ENCODE measurements around the gene ALDH7A1. TPM values are rescaled to one million over a fixed set of nuclear protein-coding genes. Genes with fewer than 3 reads are reported as not detected.

Gene ALDH7A1
- total and polyA plus RNA-seq, 3 donors from 2014 or later: 50.0 to 68.3 (median 57.2) TPM

DNA sequence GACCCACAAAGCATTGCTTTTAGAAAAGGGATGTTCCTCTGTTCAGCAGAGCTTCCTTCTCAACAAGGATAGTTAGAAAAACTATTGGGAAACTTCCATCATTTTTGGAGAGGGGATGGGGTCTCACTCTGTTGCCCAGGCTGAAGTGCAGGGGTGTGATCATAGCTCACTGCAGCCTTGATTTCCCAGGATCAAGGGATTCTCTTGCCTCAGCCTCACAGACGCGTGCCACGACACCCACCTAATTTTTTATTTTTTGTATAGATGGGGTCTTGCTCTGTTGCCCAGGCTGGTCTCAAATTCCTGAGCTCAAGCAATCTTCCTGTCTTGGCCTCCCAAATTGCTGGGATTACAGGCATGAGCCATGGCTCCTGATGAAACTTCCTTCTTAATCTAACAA is 40.6 kb upstream of the ALDH7A1 start:
- Histone ChIP-seq H3K27ac (no peak overlapping the region), H3K36me3 (ENCODE audit: low read depth, missing control alignments) (no peaks in the 10 kb centered on the region), H3K9me3 (no peaks in the 10 kb centered on the region), H3K4me1 (no peaks in the 10 kb centered on the region), H3K4me3 (no peak overlapping the region), H3K27me3 (no peaks in the 10 kb centered on the region)
- DNase-seq: no peak
- TF ChIP-seq, protein P1, sequence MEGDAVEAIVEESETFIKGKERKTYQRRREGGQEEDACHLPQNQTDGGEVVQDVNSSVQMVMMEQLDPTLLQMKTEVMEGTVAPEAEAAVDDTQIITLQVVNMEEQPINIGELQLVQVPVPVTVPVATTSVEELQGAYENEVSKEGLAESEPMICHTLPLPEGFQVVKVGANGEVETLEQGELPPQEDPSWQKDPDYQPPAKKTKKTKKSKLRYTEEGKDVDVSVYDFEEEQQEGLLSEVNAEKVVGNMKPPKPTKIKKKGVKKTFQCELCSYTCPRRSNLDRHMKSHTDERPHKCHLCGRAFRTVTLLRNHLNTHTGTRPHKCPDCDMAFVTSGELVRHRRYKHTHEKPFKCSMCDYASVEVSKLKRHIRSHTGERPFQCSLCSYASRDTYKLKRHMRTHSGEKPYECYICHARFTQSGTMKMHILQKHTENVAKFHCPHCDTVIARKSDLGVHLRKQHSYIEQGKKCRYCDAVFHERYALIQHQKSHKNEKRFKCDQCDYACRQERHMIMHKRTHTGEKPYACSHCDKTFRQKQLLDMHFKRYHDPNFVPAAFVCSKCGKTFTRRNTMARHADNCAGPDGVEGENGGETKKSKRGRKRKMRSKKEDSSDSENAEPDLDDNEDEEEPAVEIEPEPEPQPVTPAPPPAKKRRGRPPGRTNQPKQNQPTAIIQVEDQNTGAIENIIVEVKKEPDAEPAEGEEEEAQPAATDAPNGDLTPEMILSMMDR (IDR thresholded peaks at IDR 0.05): no peak
- TF ChIP-seq POLR2A (IDR thresholded peaks at IDR 0.05): no peak
- WGBS, 2 donors: 96 to 100% methylated on average over 3 of the region's 3 CpGs
- intact Hi-C loops (cut with DNase I; ENCODE audit: low total_unique reads): no loop called here

DNA sequence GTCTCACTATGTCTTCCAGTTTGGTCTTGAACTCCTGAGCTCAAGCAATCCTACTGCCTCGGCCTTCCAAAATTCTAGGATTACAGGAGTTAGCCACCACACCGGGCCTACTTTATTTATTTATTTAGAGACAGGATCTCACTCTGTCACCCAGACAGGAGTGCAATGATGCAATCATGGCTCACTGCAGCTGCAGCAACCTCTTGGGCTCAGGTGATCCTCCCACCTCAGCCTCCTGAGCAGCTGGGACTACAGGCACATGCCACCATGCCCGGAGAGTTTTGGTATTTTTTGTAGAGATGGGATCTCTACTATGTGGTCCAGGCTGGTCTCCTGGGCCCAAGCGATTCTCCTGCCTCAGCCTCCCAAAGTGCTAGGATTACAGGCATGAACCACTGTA is 38.5 kb upstream of the ALDH7A1 start:
- H3K27me3 ChIP-seq: no peaks in the 10 kb centered on the region
- no peak for TF ChIP-seq POLR2A (IDR thresholded peaks at IDR 0.05)
- TF ChIP-seq, protein P1 (IDR thresholded peaks at IDR 0.05): no peak
- no peaks in the 10 kb centered on the region for H3K36me3 ChIP-seq (ENCODE audit: low read depth, missing control alignments)
- no peak for DNase-seq
- no peak overlapping the region for H3K4me3 ChIP-seq
- 95 to 97% methylated on average over 4 of the region's 4 CpGs for WGBS, 2 donors
- no peaks in the 10 kb centered on the region for H3K4me1 ChIP-seq
- no peaks in the 10 kb centered on the region for H3K9me3 ChIP-seq
- intact Hi-C loops (cut with DNase I; ENCODE audit: low total_unique reads): no loop called here
- no peak overlapping the region for H3K27ac ChIP-seq

DNA sequence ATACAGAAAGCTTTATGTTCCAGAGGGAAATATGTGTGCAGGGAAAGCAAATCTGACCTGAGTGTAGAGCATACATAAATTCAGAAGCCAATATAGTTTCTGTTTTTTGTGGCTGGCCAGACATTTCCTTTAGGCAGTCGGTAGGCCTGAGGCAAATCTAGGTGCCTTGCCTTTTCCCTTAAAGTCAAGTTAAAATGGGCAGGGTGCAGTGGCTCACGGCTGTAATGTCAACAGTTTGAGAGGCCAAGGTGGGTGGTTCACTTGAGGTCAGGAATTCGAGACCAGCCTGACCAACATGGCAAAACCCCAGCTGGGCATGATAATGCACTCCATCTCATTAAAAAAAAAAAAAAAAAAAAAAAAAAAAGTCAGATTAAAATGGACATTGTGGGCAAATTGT is 36.9 kb upstream of the ALDH7A1 start:
- Histone ChIP-seq H3K4me1 (no peaks in the 10 kb centered on the region), H3K36me3 (ENCODE audit: low read depth, missing control alignments) (no peaks in the 10 kb centered on the region), H3K27ac (no peak overlapping the region), H3K27me3 (no peaks in the 10 kb centered on the region), H3K4me3 (no peak overlapping the region), H3K9me3 (no peaks in the 10 kb centered on the region)
- 65 to 84% methylated on average over 3 of the region's 3 CpGs for WGBS, 2 donors
- TF ChIP-seq POLR2A (IDR thresholded peaks at IDR 0.05): no peak
- TF ChIP-seq, protein P1 (IDR thresholded peaks at IDR 0.05): no peak
- intact Hi-C loops (cut with DNase I; ENCODE audit: low total_unique reads): no loop called here
- DNase-seq: no peak

DNA sequence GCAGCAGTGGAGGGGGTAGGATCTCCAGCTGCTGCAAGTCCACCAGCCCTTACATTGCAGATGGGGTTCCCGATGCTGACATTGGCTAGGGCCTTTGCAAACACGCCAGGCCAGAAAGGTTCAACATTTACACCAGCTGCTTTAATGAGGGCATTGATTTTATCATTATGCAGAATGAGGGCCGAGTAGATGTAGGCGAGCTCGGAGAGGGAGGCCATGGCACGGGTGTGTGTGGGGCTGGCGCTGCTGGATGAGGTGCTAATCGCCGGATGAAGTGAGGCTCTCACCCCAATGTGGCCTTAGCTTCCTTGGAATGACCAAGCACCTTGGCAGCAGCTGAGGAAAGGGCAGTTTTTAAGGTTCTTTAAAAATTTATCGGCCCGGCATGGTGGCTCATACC is 33.1 kb upstream of the ALDH7A1 start:
- no peak for DNase-seq
- 87 to 91% methylated on average over 11 of the region's 11 CpGs for WGBS, 2 donors
- intact Hi-C loops (cut with DNase I; ENCODE audit: low total_unique reads): no loop called here
- peaks cover 9% of the 10 kb centered on the region for H3K4me1 ChIP-seq
- H3K27me3 ChIP-seq: no peaks in the 10 kb centered on the region
- TF ChIP-seq POLR2A (IDR thresholded peaks at IDR 0.05): no peak
- TF ChIP-seq, protein P1 (IDR thresholded peaks at IDR 0.05): no peak
- no peak overlapping the region for H3K4me3 ChIP-seq
- no peaks in the 10 kb centered on the region for H3K9me3 ChIP-seq
- no peak overlapping the region for H3K27ac ChIP-seq
- H3K36me3 ChIP-seq (ENCODE audit: low read depth, missing control alignments): no peaks in the 10 kb centered on the region

DNA sequence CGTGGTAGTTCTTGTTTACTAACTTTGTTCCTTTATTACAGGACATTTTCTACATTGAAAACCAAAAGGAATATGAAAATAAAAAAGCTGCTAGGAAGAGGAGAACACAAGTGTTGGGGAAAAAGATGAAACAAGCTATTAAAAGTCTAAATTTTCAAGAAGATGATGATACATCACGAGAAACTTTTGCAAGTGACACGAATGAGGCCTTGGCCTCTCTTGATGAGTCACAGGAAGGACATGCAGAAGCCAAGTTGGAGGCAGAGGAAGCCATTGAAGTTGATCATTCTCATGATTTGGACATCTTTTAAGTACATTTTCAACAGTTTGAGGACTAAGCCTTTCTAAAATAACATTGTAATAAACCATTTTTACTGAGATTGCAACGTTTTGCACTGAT is 29.5 kb upstream of the ALDH7A1 start:
- no peak for TF ChIP-seq POLR2A (IDR thresholded peaks at IDR 0.05)
- TF ChIP-seq, protein P1 (IDR thresholded peaks at IDR 0.05): no peak
- H3K27me3 ChIP-seq: no peaks in the 10 kb centered on the region
- no peaks in the 10 kb centered on the region for H3K36me3 ChIP-seq (ENCODE audit: low read depth, missing control alignments)
- no peaks in the 10 kb centered on the region for H3K9me3 ChIP-seq
- no peak overlapping the region for H3K4me3 ChIP-seq
- DNase-seq: no peak
- peaks cover 17% of the 10 kb centered on the region for H3K4me1 ChIP-seq
- intact Hi-C loops (cut with DNase I; ENCODE audit: low total_unique reads): no loop called here
- no peak overlapping the region for H3K27ac ChIP-seq
- WGBS, 2 donors: 33 to 43% methylated on average over 4 of the region's 4 CpGs
